ENCODE measurements around the gene AQP12A.

The AQP12A gene

GRCh38 chr2:240722796-240723735 lies 31.4 kb downstream of the AQP12A start:
- no peaks in the 10 kb centered on the region for H3K36me3 ChIP-seq (ENCODE audit: control insufficient read depth in 5 of 5, insufficient read depth in 5 of 5, low read length in 5 of 5)
- peaks cover 0 to 2% (median 0%) of the 10 kb centered on the region in 5 donors for H3K9me3 ChIP-seq (ENCODE audit: control insufficient read depth in 5 of 5, low read length in 5 of 5)
- H3K4me1 ChIP-seq (ENCODE audit: control insufficient read depth in 5 of 5, insufficient read depth in 5 of 5, low read length in 5 of 5): peaks cover 0 to 4% (median 0%) of the 10 kb centered on the region in 5 donors
- H3K27ac ChIP-seq (ENCODE audit: low read depth, low read length): no peak overlapping the region
- peaks cover 3 to 17% (median 9%) of the 10 kb centered on the region in 5 donors for H3K27me3 ChIP-seq (ENCODE audit: control insufficient read depth in 5 of 5, insufficient read depth in 4 of 5, low read length in 5 of 5)
- no peak overlapping the region for H3K9ac ChIP-seq (ENCODE audit: low read length in 5 of 5)
- H3K4me3 ChIP-seq (ENCODE audit: low read depth in 1 of 5, low read length in 5 of 5): no peak overlapping the region

GRCh38 chr2:240723851-240724250 lies 32.2 kb downstream of the AQP12A start:
- H3K27me3 ChIP-seq (ENCODE audit: control insufficient read depth in 5 of 5, insufficient read depth in 4 of 5, low read length in 5 of 5): peaks cover 6 to 21% (median 8%) of the 10 kb centered on the region in 5 donors
- peaks cover 0 to 2% (median 0%) of the 10 kb centered on the region in 5 donors for H3K9me3 ChIP-seq (ENCODE audit: control insufficient read depth in 5 of 5, low read length in 5 of 5)
- H3K4me1 ChIP-seq (ENCODE audit: control insufficient read depth in 5 of 5, insufficient read depth in 5 of 5, low read length in 5 of 5): peaks cover 0 to 4% (median 0%) of the 10 kb centered on the region in 5 donors
- no peak overlapping the region for H3K27ac ChIP-seq (ENCODE audit: low read depth, low read length)
- H3K36me3 ChIP-seq (ENCODE audit: control insufficient read depth in 5 of 5, insufficient read depth in 5 of 5, low read length in 5 of 5): no peaks in the 10 kb centered on the region
- no peak overlapping the region for H3K9ac ChIP-seq (ENCODE audit: low read length in 5 of 5)
- H3K4me3 ChIP-seq (ENCODE audit: low read depth in 1 of 5, low read length in 5 of 5): no peak overlapping the region

GRCh38 chr2:240724431-240724830 lies 32.8 kb downstream of the AQP12A start:
- Histone ChIP-seq H3K27ac (ENCODE audit: low read depth, low read length) (no peak overlapping the region), H3K27me3 (ENCODE audit: control insufficient read depth in 5 of 5, insufficient read depth in 4 of 5, low read length in 5 of 5) (peaks cover 8 to 20% (median 12%) of the 10 kb centered on the region in 5 donors), H3K9ac (ENCODE audit: low read length in 5 of 5) (no peak overlapping the region), H3K4me1 (ENCODE audit: control insufficient read depth in 5 of 5, insufficient read depth in 5 of 5, low read length in 5 of 5) (peaks cover 0 to 4% (median 0%) of the 10 kb centered on the region in 5 donors), H3K4me3 (ENCODE audit: low read depth in 1 of 5, low read length in 5 of 5) (no peak overlapping the region), H3K9me3 (ENCODE audit: control insufficient read depth in 5 of 5, low read length in 5 of 5) (peaks cover 0 to 2% (median 0%) of the 10 kb centered on the region in 5 donors), H3K36me3 (ENCODE audit: control insufficient read depth in 5 of 5, insufficient read depth in 5 of 5, low read length in 5 of 5) (no peaks in the 10 kb centered on the region)

GRCh38 chr2:240725266-240725665 lies 33.6 kb downstream of the AQP12A start:
- peaks cover 10 to 24% (median 20%) of the 10 kb centered on the region in 5 donors for H3K27me3 ChIP-seq (ENCODE audit: control insufficient read depth in 5 of 5, insufficient read depth in 4 of 5, low read length in 5 of 5)
- no peak overlapping the region for H3K9ac ChIP-seq (ENCODE audit: low read length in 5 of 5)
- H3K4me1 ChIP-seq (ENCODE audit: control insufficient read depth in 5 of 5, insufficient read depth in 5 of 5, low read length in 5 of 5): peaks cover 0 to 4% (median 0%) of the 10 kb centered on the region in 5 donors
- no peak overlapping the region for H3K4me3 ChIP-seq (ENCODE audit: low read depth in 1 of 5, low read length in 5 of 5)
- no peaks in the 10 kb centered on the region for H3K36me3 ChIP-seq (ENCODE audit: control insufficient read depth in 5 of 5, insufficient read depth in 5 of 5, low read length in 5 of 5)
- no peak overlapping the region for H3K27ac ChIP-seq (ENCODE audit: low read depth, low read length)
- H3K9me3 ChIP-seq (ENCODE audit: control insufficient read depth in 5 of 5, low read length in 5 of 5): peaks cover 0 to 2% (median 0%) of the 10 kb centered on the region in 5 donors

- peaks cover 0 to 4% (median 0%) of the 10 kb centered on the region in 5 donors for H3K4me1 ChIP-seq (ENCODE audit: control insufficient read depth in 5 of 5, insufficient read depth in 5 of 5, low read length in 5 of 5)
- H3K36me3 ChIP-seq (ENCODE audit: control insufficient read depth in 5 of 5, insufficient read depth in 5 of 5, low read length in 5 of 5): no peaks in the 10 kb centered on the region
- H3K9ac ChIP-seq (ENCODE audit: low read length in 5 of 5): no peak overlapping the region
- no peak overlapping the region for H3K27ac ChIP-seq (ENCODE audit: low read depth, low read length)
- no peak overlapping the region for H3K4me3 ChIP-seq (ENCODE audit: low read depth in 1 of 5, low read length in 5 of 5)
- H3K27me3 ChIP-seq (ENCODE audit: control insufficient read depth in 5 of 5, insufficient read depth in 4 of 5, low read length in 5 of 5): peaks cover 13 to 28% (median 23%) of the 10 kb centered on the region in 5 donors
- H3K9me3 ChIP-seq (ENCODE audit: control insufficient read depth in 5 of 5, low read length in 5 of 5): peaks cover 0 to 2% (median 0%) of the 10 kb centered on the region in 5 donors
Observed at GRCh38 chr2:240725671-240726070, 34.0 kb downstream of the AQP12A start.

GRCh38 chr2:240726876-240727275 lies 35.2 kb downstream of the AQP12A start:
- H3K9me3 ChIP-seq (ENCODE audit: control insufficient read depth in 5 of 5, low read length in 5 of 5): peaks cover 0 to 2% (median 0%) of the 10 kb centered on the region in 5 donors
- H3K27me3 ChIP-seq (ENCODE audit: control insufficient read depth in 5 of 5, insufficient read depth in 4 of 5, low read length in 5 of 5): peaks cover 9 to 33% (median 30%) of the 10 kb centered on the region in 5 donors
- H3K4me3 ChIP-seq (ENCODE audit: low read depth in 1 of 5, low read length in 5 of 5): no peak overlapping the region
- no peak overlapping the region for H3K9ac ChIP-seq (ENCODE audit: low read length in 5 of 5)
- no peak overlapping the region for H3K27ac ChIP-seq (ENCODE audit: low read depth, low read length)
- no peaks in the 10 kb centered on the region for H3K4me1 ChIP-seq (ENCODE audit: control insufficient read depth in 5 of 5, insufficient read depth in 5 of 5, low read length in 5 of 5)
- no peaks in the 10 kb centered on the region for H3K36me3 ChIP-seq (ENCODE audit: control insufficient read depth in 5 of 5, insufficient read depth in 5 of 5, low read length in 5 of 5)

- Histone ChIP-seq H3K27ac (ENCODE audit: low read depth, low read length) (no peak overlapping the region), H3K36me3 (ENCODE audit: control insufficient read depth in 5 of 5, insufficient read depth in 5 of 5, low read length in 5 of 5) (no peaks in the 10 kb centered on the region), H3K4me3 (ENCODE audit: low read depth in 1 of 5, low read length in 5 of 5) (no peak overlapping the region)
Observed at GRCh38 chr2:240727439-240727838, 35.8 kb downstream of the AQP12A start.

GRCh38 chr2:240727913-240728312 lies 36.2 kb downstream of the AQP12A start:
- Histone ChIP-seq H3K27ac (ENCODE audit: low read depth, low read length) (no peak overlapping the region), H3K36me3 (ENCODE audit: control insufficient read depth in 5 of 5, insufficient read depth in 5 of 5, low read length in 5 of 5) (no peaks in the 10 kb centered on the region), H3K4me3 (ENCODE audit: low read depth in 1 of 5, low read length in 5 of 5) (no peak overlapping the region), H3K9me3 (ENCODE audit: control insufficient read depth in 5 of 5, low read length in 5 of 5) (peaks cover 0 to 2% (median 0%) of the 10 kb centered on the region in 5 donors), H3K27me3 (ENCODE audit: control insufficient read depth in 5 of 5, insufficient read depth in 4 of 5, low read length in 5 of 5) (peaks cover 5 to 37% (median 32%) of the 10 kb centered on the region in 5 donors), H3K9ac (ENCODE audit: low read length in 5 of 5) (no peak overlapping the region), H3K4me1 (ENCODE audit: control insufficient read depth in 5 of 5, insufficient read depth in 5 of 5, low read length in 5 of 5) (no peaks in the 10 kb centered on the region)

More at GRCh38 chr2:240727439-240727838, 35.8 kb downstream of the AQP12A start:
- no peak overlapping the region for H3K9ac ChIP-seq (ENCODE audit: low read length in 5 of 5)
- H3K9me3 ChIP-seq (ENCODE audit: control insufficient read depth in 5 of 5, low read length in 5 of 5): peaks cover 0 to 2% (median 0%) of the 10 kb centered on the region in 5 donors
- no peaks in the 10 kb centered on the region for H3K4me1 ChIP-seq (ENCODE audit: control insufficient read depth in 5 of 5, insufficient read depth in 5 of 5, low read length in 5 of 5)
- peaks cover 5 to 34% (median 32%) of the 10 kb centered on the region in 5 donors for H3K27me3 ChIP-seq (ENCODE audit: control insufficient read depth in 5 of 5, insufficient read depth in 4 of 5, low read length in 5 of 5)

GRCh38 chr2:240728361-240728760 lies 36.7 kb downstream of the AQP12A start:
- Histone ChIP-seq H3K4me1 (ENCODE audit: control insufficient read depth in 5 of 5, insufficient read depth in 5 of 5, low read length in 5 of 5) (no peaks in the 10 kb centered on the region), H3K9me3 (ENCODE audit: control insufficient read depth in 5 of 5, low read length in 5 of 5) (peaks cover 0 to 2% (median 0%) of the 10 kb centered on the region in 5 donors), H3K4me3 (ENCODE audit: low read depth in 1 of 5, low read length in 5 of 5) (no peak overlapping the region), H3K27ac (ENCODE audit: low read depth, low read length) (no peak overlapping the region), H3K9ac (ENCODE audit: low read length in 5 of 5) (no peak overlapping the region), H3K27me3 (ENCODE audit: control insufficient read depth in 5 of 5, insufficient read depth in 4 of 5, low read length in 5 of 5) (peaks cover 6 to 37% (median 32%) of the 10 kb centered on the region in 5 donors), H3K36me3 (ENCODE audit: control insufficient read depth in 5 of 5, insufficient read depth in 5 of 5, low read length in 5 of 5) (no peaks in the 10 kb centered on the region)

GRCh38 chr2:240728827-240729226 lies 37.2 kb downstream of the AQP12A start:
- Histone ChIP-seq H3K4me1 (ENCODE audit: control insufficient read depth in 5 of 5, insufficient read depth in 5 of 5, low read length in 5 of 5) (no peaks in the 10 kb centered on the region), H3K27ac (ENCODE audit: low read depth, low read length) (no peak overlapping the region), H3K36me3 (ENCODE audit: control insufficient read depth in 5 of 5, insufficient read depth in 5 of 5, low read length in 5 of 5) (no peaks in the 10 kb centered on the region), H3K27me3 (ENCODE audit: control insufficient read depth in 5 of 5, insufficient read depth in 4 of 5, low read length in 5 of 5) (peaks cover 10 to 40% (median 32%) of the 10 kb centered on the region in 5 donors), H3K9ac (ENCODE audit: low read length in 5 of 5) (no peak overlapping the region), H3K9me3 (ENCODE audit: control insufficient read depth in 5 of 5, low read length in 5 of 5) (peaks cover 0 to 2% (median 0%) of the 10 kb centered on the region in 5 donors), H3K4me3 (ENCODE audit: low read depth in 1 of 5, low read length in 5 of 5) (no peak overlapping the region)
